ENCODE results near the gene AP2A1.

- TF ChIP-seq, protein P1, sequence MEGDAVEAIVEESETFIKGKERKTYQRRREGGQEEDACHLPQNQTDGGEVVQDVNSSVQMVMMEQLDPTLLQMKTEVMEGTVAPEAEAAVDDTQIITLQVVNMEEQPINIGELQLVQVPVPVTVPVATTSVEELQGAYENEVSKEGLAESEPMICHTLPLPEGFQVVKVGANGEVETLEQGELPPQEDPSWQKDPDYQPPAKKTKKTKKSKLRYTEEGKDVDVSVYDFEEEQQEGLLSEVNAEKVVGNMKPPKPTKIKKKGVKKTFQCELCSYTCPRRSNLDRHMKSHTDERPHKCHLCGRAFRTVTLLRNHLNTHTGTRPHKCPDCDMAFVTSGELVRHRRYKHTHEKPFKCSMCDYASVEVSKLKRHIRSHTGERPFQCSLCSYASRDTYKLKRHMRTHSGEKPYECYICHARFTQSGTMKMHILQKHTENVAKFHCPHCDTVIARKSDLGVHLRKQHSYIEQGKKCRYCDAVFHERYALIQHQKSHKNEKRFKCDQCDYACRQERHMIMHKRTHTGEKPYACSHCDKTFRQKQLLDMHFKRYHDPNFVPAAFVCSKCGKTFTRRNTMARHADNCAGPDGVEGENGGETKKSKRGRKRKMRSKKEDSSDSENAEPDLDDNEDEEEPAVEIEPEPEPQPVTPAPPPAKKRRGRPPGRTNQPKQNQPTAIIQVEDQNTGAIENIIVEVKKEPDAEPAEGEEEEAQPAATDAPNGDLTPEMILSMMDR (conservative IDR thresholded peaks at IDR 0.05), result no peak
- no peak for TF ChIP-seq ZFX (IDR thresholded peaks at IDR 0.05)
Observed at GRCh38 chr19:49808711-49809159, 41.9 kb downstream of the AP2A1 start.
